Measurements from ENCODE around the gene MRPS25. TPM values are rescaled to one million over a fixed set of nuclear protein-coding genes. Genes with fewer than 3 reads are reported as not detected.

Gene MRPS25
- total RNA-seq, 1 experiment from 2014 or later, result 58.3 TPM

DNA sequence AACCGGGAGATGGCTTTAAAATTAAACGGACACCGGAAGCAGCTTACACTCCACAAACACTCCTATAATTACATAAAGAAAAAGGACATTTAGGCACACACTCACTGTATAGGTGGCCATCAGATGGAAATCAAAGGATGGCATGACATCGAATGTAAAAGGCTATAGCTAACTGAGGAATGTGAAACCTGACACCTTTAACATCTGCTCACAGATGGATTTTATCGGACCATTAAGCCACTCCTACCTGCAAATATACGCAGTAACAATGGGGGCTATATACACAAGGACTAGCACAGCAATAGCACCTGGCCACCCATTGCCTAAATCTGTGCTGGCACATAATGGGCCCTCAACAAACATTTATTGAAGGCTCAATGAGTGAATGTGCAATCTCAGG lies 48.4 kb upstream of the MRPS25 start (continued):
- TF ChIP-seq EGR1 (IDR thresholded peaks at IDR 0.05; ENCODE audit: low read depth), result no peak
- TF ChIP-seq, protein P1, sequence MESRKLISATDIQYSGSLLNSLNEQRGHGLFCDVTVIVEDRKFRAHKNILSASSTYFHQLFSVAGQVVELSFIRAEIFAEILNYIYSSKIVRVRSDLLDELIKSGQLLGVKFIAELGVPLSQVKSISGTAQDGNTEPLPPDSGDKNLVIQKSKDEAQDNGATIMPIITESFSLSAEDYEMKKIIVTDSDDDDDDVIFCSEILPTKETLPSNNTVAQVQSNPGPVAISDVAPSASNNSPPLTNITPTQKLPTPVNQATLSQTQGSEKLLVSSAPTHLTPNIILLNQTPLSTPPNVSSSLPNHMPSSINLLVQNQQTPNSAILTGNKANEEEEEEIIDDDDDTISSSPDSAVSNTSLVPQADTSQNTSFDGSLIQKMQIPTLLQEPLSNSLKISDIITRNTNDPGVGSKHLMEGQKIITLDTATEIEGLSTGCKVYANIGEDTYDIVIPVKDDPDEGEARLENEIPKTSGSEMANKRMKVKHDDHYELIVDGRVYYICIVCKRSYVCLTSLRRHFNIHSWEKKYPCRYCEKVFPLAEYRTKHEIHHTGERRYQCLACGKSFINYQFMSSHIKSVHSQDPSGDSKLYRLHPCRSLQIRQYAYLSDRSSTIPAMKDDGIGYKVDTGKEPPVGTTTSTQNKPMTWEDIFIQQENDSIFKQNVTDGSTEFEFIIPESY (IDR thresholded peaks at IDR 0.05; ENCODE audit: extremely low read depth, insufficient replicate concordance, low read length), result no peak

DNA sequence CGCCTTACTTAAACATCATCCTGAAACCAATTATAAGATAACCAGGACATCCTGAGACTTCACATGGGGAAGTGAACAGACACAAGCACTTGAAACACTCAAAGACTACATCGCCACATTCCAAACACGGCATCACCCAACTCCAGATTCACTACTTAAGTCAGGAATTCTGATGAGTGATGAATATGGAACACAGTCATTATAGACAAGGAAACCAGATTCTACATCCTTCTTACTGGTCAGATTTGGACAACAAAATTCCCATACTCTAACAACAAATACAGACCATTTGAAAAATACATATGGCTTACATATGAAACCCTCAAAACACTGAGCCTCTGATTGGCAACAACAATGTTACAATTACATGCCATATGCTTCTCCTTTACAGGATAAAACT lies 46.9 kb upstream of the MRPS25 start:
- DNase-seq (ENCODE audit: low read depth, low spot score) (no peak), ATAC-seq (no peak)
- RAD21 ChIA-PET (ENCODE audit: low non-redundant PET in 1 of 2, low total read pairs in 2 of 2, uncharacterized antibody in 2 of 2, unreplicated experiment in 2 of 2), result no interaction called here
- H3K27me3 ChIP-seq (ENCODE audit: insufficient read depth, low read length), result no peaks in the 10 kb centered on the region
- no peaks in the 10 kb centered on the region for H3K79me2 ChIP-seq (ENCODE audit: insufficient read depth, low read length)
- CTCF ChIA-PET, result no interaction called here
- no peak overlapping the region for H3K4me3 ChIP-seq (replicated peaks in 1 of 2; ENCODE audit: low read depth in 1 of 2, low read length in 2 of 2)
- no peak for TF ChIP-seq ZNF274 (IDR thresholded peaks at IDR 0.05; ENCODE audit: low read depth, low read length)
- TF ChIP-seq JUND (IDR thresholded peaks at IDR 0.05), result no peak
- no peak for TF ChIP-seq EZH2 (IDR thresholded peaks at IDR 0.05)
- TF ChIP-seq SIN3A (IDR thresholded peaks at IDR 0.05; ENCODE audit: low read depth), result no peak
- TF ChIP-seq ZFX (IDR thresholded peaks at IDR 0.05), result no peak
- no peak for TF ChIP-seq YY1 (IDR thresholded peaks at IDR 0.05; ENCODE audit: extremely low read depth, insufficient replicate concordance, low read depth, low read length)
- no peak for TF ChIP-seq EGR1 (IDR thresholded peaks at IDR 0.05; ENCODE audit: low read depth)
- TF ChIP-seq, protein P1 (IDR thresholded peaks at IDR 0.05; ENCODE audit: extremely low read depth, insufficient replicate concordance, low read length), result no peak
- no peak for TF ChIP-seq RAD21 (IDR thresholded peaks at IDR 0.05; ENCODE audit: low read depth)
- TF ChIP-seq, protein P2, sequence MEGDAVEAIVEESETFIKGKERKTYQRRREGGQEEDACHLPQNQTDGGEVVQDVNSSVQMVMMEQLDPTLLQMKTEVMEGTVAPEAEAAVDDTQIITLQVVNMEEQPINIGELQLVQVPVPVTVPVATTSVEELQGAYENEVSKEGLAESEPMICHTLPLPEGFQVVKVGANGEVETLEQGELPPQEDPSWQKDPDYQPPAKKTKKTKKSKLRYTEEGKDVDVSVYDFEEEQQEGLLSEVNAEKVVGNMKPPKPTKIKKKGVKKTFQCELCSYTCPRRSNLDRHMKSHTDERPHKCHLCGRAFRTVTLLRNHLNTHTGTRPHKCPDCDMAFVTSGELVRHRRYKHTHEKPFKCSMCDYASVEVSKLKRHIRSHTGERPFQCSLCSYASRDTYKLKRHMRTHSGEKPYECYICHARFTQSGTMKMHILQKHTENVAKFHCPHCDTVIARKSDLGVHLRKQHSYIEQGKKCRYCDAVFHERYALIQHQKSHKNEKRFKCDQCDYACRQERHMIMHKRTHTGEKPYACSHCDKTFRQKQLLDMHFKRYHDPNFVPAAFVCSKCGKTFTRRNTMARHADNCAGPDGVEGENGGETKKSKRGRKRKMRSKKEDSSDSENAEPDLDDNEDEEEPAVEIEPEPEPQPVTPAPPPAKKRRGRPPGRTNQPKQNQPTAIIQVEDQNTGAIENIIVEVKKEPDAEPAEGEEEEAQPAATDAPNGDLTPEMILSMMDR (IDR thresholded peaks at IDR 0.05 in 2 of 3, conservative IDR thresholded peaks at IDR 0.05 in 1 of 3; ENCODE audit: borderline replicate concordance in 1 of 3, insufficient read depth in 1 of 3, low read depth in 2 of 3, low read length in 2 of 3), result no peak
- no peak for TF ChIP-seq CEBPB (IDR thresholded peaks at IDR 0.05; ENCODE audit: low read depth)
- H3K4me1 ChIP-seq (ENCODE audit: control insufficient read depth in 1 of 2, insufficient read depth in 2 of 2, low read length in 2 of 2), result peaks cover 0 to 5% of the 10 kb centered on the region in 2 experiments; a peak in 1 of 4 replicates
- H3K9me3 ChIP-seq (ENCODE audit: control insufficient read depth in 1 of 2, insufficient read depth in 1 of 2, low read depth in 1 of 2, low read length in 2 of 2), result no peaks in the 10 kb centered on the region
- no peaks in the 10 kb centered on the region for H3K9me2 ChIP-seq (ENCODE audit: insufficient read depth)
- H3K27ac ChIP-seq (ENCODE audit: low read depth, low read length), result no peak overlapping the region
- POLR2A ChIA-PET, result no interaction called here
- intact Hi-C loops (cut with micrococcal nuclease), result no loop called here
- no TSS peak for BruUV-seq (replicated peaks)
- no peak overlapping the region for H3K4me2 ChIP-seq (ENCODE audit: low read length)
- no peaks in the 10 kb centered on the region for H4K20me1 ChIP-seq (ENCODE audit: insufficient read depth)
- no peaks in the 10 kb centered on the region for H3K36me3 ChIP-seq (ENCODE audit: control insufficient read depth in 1 of 2, insufficient read depth in 2 of 2, low read length in 2 of 2)
- no peak overlapping the region for H2AFZ ChIP-seq (ENCODE audit: low read depth, low read length, poor library complexity, severe bottlenecking)
- H3K9ac ChIP-seq (ENCODE audit: low read length), result no peak overlapping the region
